ENCODE data around the gene UGT1A10.

The UGT1A10 gene

GRCh38 chr2:233801357-233802131, 165.3 kb downstream of the UGT1A10 start:
- no peaks in the 10 kb centered on the region for H3K27me3 ChIP-seq (ENCODE audit: control insufficient read depth, insufficient read depth, low read length)
- TF ChIP-seq CTCF (IDR thresholded peaks at IDR 0.05), result no peak
- H3K4me3 ChIP-seq (ENCODE audit: low read depth, low read length), result no peak overlapping the region

DNA sequence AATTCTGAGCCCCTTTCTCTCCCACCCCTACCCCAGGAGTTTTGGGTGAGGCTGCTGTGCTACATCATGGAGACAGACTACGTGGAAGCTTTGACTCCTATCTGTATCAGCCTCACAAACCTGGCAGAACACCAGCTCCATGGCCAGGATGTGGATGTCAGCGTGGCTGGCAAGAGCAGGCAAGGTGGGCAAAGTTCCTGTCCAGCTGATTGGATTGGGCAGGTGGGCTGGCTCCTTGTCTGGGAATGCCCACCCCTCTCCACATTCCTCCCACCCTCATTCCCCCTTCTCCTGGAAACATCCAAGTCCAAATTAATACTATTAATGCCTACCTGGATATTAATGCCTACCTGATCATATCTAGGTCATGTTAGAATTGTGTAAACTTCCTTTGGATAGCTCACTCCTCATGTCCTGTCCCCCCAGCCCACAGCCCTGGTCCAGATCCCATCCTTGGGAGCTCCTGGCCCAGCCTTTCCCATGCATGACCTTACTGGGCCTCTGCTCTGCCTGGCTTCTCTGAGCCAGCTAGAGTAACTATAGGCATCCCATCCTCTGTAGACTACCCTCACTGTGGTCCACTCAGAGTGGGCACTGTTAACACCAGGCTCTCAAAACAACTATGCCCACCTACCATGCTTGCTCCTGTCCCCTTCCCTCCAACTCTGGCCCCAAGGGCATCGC, 166.0 kb downstream of the UGT1A10 start:
- Histone ChIP-seq H3K36me3 (ENCODE audit: control insufficient read depth, insufficient read depth, low read length) (no peaks in the 10 kb centered on the region), H3K9ac (no peak overlapping the region), H3K4me1 (no peaks in the 10 kb centered on the region), H3K27ac (no peak overlapping the region), H3K9me3 (ENCODE audit: control insufficient read depth, low read length) (no peaks in the 10 kb centered on the region), H3K27me3 (ENCODE audit: control insufficient read depth, insufficient read depth, low read length) (no peaks in the 10 kb centered on the region), H2AFZ (no peak overlapping the region), H3K79me2 (no peaks in the 10 kb centered on the region), H3K4me2 (ENCODE audit: low read length) (no peak overlapping the region), H3K4me3 (ENCODE audit: low read depth, low read length) (no peak overlapping the region)
- TF ChIP-seq CTCF (IDR thresholded peaks at IDR 0.05), result no peak

More at GRCh38 chr2:233801357-233802131, 165.3 kb downstream of the UGT1A10 start:
- H3K79me2 ChIP-seq, result no peaks in the 10 kb centered on the region
- H2AFZ ChIP-seq, result no peak overlapping the region
- no peak overlapping the region for H3K4me2 ChIP-seq (ENCODE audit: low read length)
- H3K27ac ChIP-seq, result no peak overlapping the region
- no peaks in the 10 kb centered on the region for H3K36me3 ChIP-seq (ENCODE audit: control insufficient read depth, insufficient read depth, low read length)
- H3K9me3 ChIP-seq (ENCODE audit: control insufficient read depth, low read length), result no peaks in the 10 kb centered on the region
- H3K4me1 ChIP-seq, result no peaks in the 10 kb centered on the region
- H3K9ac ChIP-seq, result no peak overlapping the region

DNA sequence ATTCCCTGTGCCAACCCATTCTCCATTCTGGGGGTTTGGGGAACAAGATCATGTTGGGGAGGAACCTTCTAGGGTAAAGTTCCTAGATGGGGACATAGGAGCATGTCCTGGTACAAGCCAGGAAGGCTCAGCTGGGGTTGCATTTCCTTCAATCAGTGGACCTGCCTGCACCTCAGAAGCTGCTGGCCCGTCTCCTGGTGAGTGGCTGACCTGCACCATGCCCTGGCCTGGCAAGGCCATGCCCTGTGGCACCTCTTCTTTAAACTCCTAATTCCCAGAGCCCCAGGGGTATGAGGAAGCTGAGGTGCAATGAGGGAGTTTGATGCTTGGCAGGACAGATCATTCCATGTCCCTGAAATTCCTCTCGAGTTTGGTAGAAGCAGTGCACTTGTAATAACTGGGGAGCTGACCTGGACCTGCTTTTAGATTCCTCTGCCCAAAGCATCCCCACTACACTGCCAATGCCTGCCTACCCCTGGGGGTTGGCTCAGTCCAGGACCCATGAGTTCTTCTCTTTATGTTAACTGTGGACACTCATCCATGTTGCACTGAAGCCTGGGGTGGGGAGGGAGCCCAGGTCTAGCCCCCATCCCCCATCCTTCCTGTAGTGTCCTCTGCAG, 167.2 kb downstream of the UGT1A10 start:
- H3K9me3 ChIP-seq (ENCODE audit: control insufficient read depth, low read length), result no peaks in the 10 kb centered on the region
- TF ChIP-seq CTCF (IDR thresholded peaks at IDR 0.05), result no peak
- H3K27me3 ChIP-seq (ENCODE audit: control insufficient read depth, insufficient read depth, low read length), result no peaks in the 10 kb centered on the region
- H3K4me3 ChIP-seq (ENCODE audit: low read depth, low read length), result no peak overlapping the region
- H3K79me2 ChIP-seq, result no peaks in the 10 kb centered on the region
- no peaks in the 10 kb centered on the region for H3K4me1 ChIP-seq
- H3K36me3 ChIP-seq (ENCODE audit: control insufficient read depth, insufficient read depth, low read length), result no peaks in the 10 kb centered on the region
- H3K27ac ChIP-seq, result no peak overlapping the region
- H3K4me2 ChIP-seq (ENCODE audit: low read length), result no peak overlapping the region
- no peak overlapping the region for H3K9ac ChIP-seq
- H2AFZ ChIP-seq, result no peak overlapping the region

DNA sequence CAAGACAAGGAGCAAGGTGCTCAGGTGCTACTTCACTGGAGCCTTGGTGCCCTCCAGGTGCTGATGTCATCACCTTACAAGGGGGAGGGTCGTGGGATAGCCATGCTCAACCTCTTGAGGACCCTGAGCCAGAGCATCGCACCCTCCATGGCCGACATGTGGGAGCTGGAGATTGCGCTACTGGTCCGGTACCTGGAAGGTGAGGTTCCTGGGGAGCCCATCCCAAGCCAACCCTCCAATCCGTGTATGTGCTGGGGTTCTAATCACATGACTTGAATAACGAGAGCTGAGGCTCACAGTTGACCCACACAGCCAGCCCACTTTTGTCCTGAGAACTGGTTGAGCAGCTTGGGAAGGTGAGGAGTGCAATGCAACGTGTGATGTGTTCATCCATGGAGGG, 167.7 kb downstream of the UGT1A10 start:
- Histone ChIP-seq H2AFZ (no peak overlapping the region), H3K4me1 (no peaks in the 10 kb centered on the region), H3K9ac (no peak overlapping the region)

More for the DNA sequence above, 167.7 kb downstream of the UGT1A10 start:
- H3K9me3 ChIP-seq (ENCODE audit: control insufficient read depth, low read length), result no peaks in the 10 kb centered on the region
- no peaks in the 10 kb centered on the region for H3K36me3 ChIP-seq (ENCODE audit: control insufficient read depth, insufficient read depth, low read length)
- no peaks in the 10 kb centered on the region for H3K27me3 ChIP-seq (ENCODE audit: control insufficient read depth, insufficient read depth, low read length)
- TF ChIP-seq CTCF (IDR thresholded peaks at IDR 0.05), result no peak
- no peaks in the 10 kb centered on the region for H3K79me2 ChIP-seq
- H3K4me2 ChIP-seq (ENCODE audit: low read length), result no peak overlapping the region
- H3K4me3 ChIP-seq (ENCODE audit: low read depth, low read length), result no peak overlapping the region
- H3K27ac ChIP-seq, result no peak overlapping the region
